WTC11 (cell line): ENCODE data around the gene SEC24B. TPM values are rescaled to one million over a fixed set of nuclear protein-coding genes. Genes with fewer than 3 reads are reported as not detected.

Source experiments
- ATAC-seq: fragments of 200-7000 bp; cut with Tn5 transposase; 2 replicates; pipeline ENCODE4 v1.10.0; 2021; ENCODE audit warnings: mild to moderate bottlenecking, moderate library complexity
- CTCF ChIA-PET: fragments of 300-600 bp; sonication (Branson Sonifier 250); formaldehyde crosslinking; loops from one replicate; lab custom pipeline; 2021; ENCODE audit warnings: antibody characterized with exemption; lab: Charles Lee
- POLR2A ChIA-PET: fragments of 350-600 bp; sonication (Branson Sonifier 250); formaldehyde crosslinking; loops from one replicate; lab custom pipeline; 2021; ENCODE audit warnings: antibody characterized with exemption; lab: Charles Lee
- DNase-seq: peaks from one replicate; pipeline ENCODE4 v3.0.0; 2021; ENCODE audit warnings: low spot score
- H3K27ac Mint-ChIP-seq: 2 replicates; pipeline ENCODE4 v1.8.0; 2021; ENCODE audit warnings: mixed read lengths
- H3K27me3 Mint-ChIP-seq: 2 replicates; pipeline ENCODE4 v1.8.0; 2021; ENCODE audit warnings: low read depth, mild to moderate bottlenecking, moderate library complexity, mixed read lengths
- H3K36me3 Mint-ChIP-seq: 2 replicates; pipeline ENCODE4 v1.8.0; 2021; ENCODE audit warnings: mixed read lengths
- H3K4me1 Mint-ChIP-seq: 2 replicates; pipeline ENCODE4 v1.8.0; 2022; ENCODE audit warnings: mixed read lengths
- H3K4me3 Mint-ChIP-seq: 2 replicates; pipeline ENCODE4 v1.8.0; 2021; ENCODE audit warnings: mild to moderate bottlenecking, moderate library complexity, mixed read lengths
- H3K9me3 Mint-ChIP-seq: 2 replicates; pipeline ENCODE4 v1.8.0; 2021; ENCODE audit warnings: mixed read lengths
- ATF2 ChIP-seq: sonication (generic); formaldehyde crosslinking; IDR thresholded peaks from 2 replicates; pipeline ENCODE4 v1.8.1; 2022; ENCODE audit warnings: low read depth, missing genetic modification reagents, borderline replicate concordance
- ATF3 ChIP-seq: sonication (generic); formaldehyde crosslinking; conservative IDR thresholded peaks from 2 replicates; pipeline ENCODE4 v1.8.1; 2022; ENCODE audit warnings: mild to moderate bottlenecking, missing genetic modification reagents
- ATF6 ChIP-seq: sonication (generic); formaldehyde crosslinking; IDR thresholded peaks from 2 replicates; pipeline ENCODE4 v1.8.1; 2023; ENCODE audit warnings: mild to moderate bottlenecking, missing genetic modification reagents
- CDX4 ChIP-seq: fragments of 250-450 bp; sonication (Bioruptor Pico); IDR thresholded peaks from 2 replicates; pipeline ENCODE4 v1.9.0; 2021; ENCODE audit warnings: moderate library complexity, mild to moderate bottlenecking, inconsistent platforms, borderline replicate concordance
- GABPB1 ChIP-seq: sonication (generic); formaldehyde crosslinking; IDR thresholded peaks from 2 replicates; pipeline ENCODE4 v1.8.1; 2023; ENCODE audit warnings: mild to moderate bottlenecking, missing genetic modification reagents
- MYBL2 ChIP-seq: sonication (generic); formaldehyde crosslinking; IDR thresholded peaks from 2 replicates; pipeline ENCODE4 v1.8.1; 2023; ENCODE audit warnings: mild to moderate bottlenecking, moderate library complexity, missing genetic modification reagents
- PRRX2 ChIP-seq: fragments of 250-450 bp; sonication (Bioruptor Pico); IDR thresholded peaks from 2 replicates; pipeline ENCODE4 v1.8.0; 2021; ENCODE audit warnings: mild to moderate bottlenecking
- STAT6 ChIP-seq: sonication (generic); formaldehyde crosslinking; conservative IDR thresholded peaks from 2 replicates; pipeline ENCODE4 v1.8.1; 2023; ENCODE audit warnings: mild to moderate bottlenecking, low read depth, missing genetic modification reagents, moderate library complexity
- TCF7 ChIP-seq: sonication (generic); formaldehyde crosslinking; IDR thresholded peaks from 2 replicates; pipeline ENCODE4 v1.8.0; 2022; ENCODE audit warnings: mild to moderate bottlenecking, low read depth, missing genetic modification reagents, moderate library complexity
- TEAD4 ChIP-seq: sonication (generic); formaldehyde crosslinking; IDR thresholded peaks from 2 replicates; pipeline ENCODE4 v1.8.0; 2022; ENCODE audit warnings: mild to moderate bottlenecking, missing genetic modification reagents
- USF1 ChIP-seq: sonication (generic); formaldehyde crosslinking; IDR thresholded peaks from 2 replicates; pipeline ENCODE4 v1.8.0; 2022; ENCODE audit warnings: mild to moderate bottlenecking, missing genetic modification reagents
- total RNA-seq: library from RNA; stranded (reverse); gene quantifications from 3 replicates; pipeline ENCODE4 v1.2.3, GENCODE V29; 2021

The SEC24B gene
- total RNA-seq, 1 experiment from 2014 or later, result 24.0 TPM

GRCh38 chr4:109385260-109385659 is 48.4 kb upstream of the SEC24B start (continued):
- TF ChIP-seq ATF6 (CRISPR knock-in tag) (no peak), TEAD4 (CRISPR knock-in tag) (no peak), GABPB1 (no peak), STAT6 (no peak), USF1 (no peak), ATF2 (CRISPR knock-in tag) (no peak), MYBL2 (CRISPR knock-in tag) (no peak), PRRX2 (CRISPR knock-in tag) (no peak), CDX4 (CRISPR knock-in tag) (no peak), ATF3 (no peak)

- H3K4me1 Mint-ChIP-seq, result peaks cover 35% of the 10 kb centered on the region
- H3K27me3 Mint-ChIP-seq, result no peaks in the 10 kb centered on the region
- no peaks in the 10 kb centered on the region for H3K9me3 Mint-ChIP-seq
- CTCF ChIA-PET, result no interaction called here
- no peak for TF ChIP-seq STAT6
- TF ChIP-seq TCF7 (CRISPR knock-in tag), result no peak
- peak overlapping the region; percentile 74; the same call in 1 of the 2 replicates for H3K27ac Mint-ChIP-seq
- H3K4me3 Mint-ChIP-seq, result no peak overlapping the region
- DNase-seq (no peak), ATAC-seq (peak; percentile 47)
- H3K36me3 Mint-ChIP-seq, result no peaks in the 10 kb centered on the region
- POLR2A ChIA-PET, result no interaction called here
These were observed 44.1 kb upstream of the SEC24B start for GRCh38 chr4:109389369-109390114.
